Breast epithelium (tissue), 4 donors: ENCODE measurements around the gene LPIN3. TPM values are rescaled to one million over a fixed set of nuclear protein-coding genes. Genes with fewer than 3 reads are reported as not detected.

Experiments
- DNase-seq, 2 donors: peaks; one replicate each; pipeline ENCODE4 v3.0.0-alpha.2; 2019; ENCODE audit warnings: low spot score in 2 of 2
- H3K27ac ChIP-seq, 2 donors: fragments of 200-600 bp; sonication (generic) in 1 of 2; one replicate each; pipeline ENCODE4 v1.5.1; 2016 to 2019; ENCODE audit warnings: mild to moderate bottlenecking in 1 of 2
- H3K27me3 ChIP-seq, 2 donors: fragments of 200-600 bp; sonication (generic) in 1 of 2; one replicate each; pipeline versions ENCODE4 v1.5.1 to v1.6.0; 2017 to 2019; ENCODE audit warnings: control low read depth in 1 of 2, mild to moderate bottlenecking in 1 of 2
- H3K36me3 ChIP-seq: fragments of 200-600 bp; one replicate; pipeline ENCODE4 v1.5.1; 2019
- H3K4me1 ChIP-seq, 2 donors: fragments of 200-600 bp; sonication (generic); one replicate each; pipeline ENCODE4 v1.5.1; 2016 to 2019; ENCODE audit warnings: control low read depth in 1 of 2
- H3K4me3 ChIP-seq, 3 donors: fragments of 200-600 bp; sonication (generic); 1 replicate in 2 of 3; 2 replicates in 1 of 3; pipeline ENCODE4 v1.5.1; 2016 to 2019; ENCODE audit warnings: mild to moderate bottlenecking in 3 of 3, moderate library complexity in 2 of 3
- H3K9me3 ChIP-seq, 2 donors: fragments of 200-600 bp; sonication (generic) in 1 of 2; one replicate each; pipeline ENCODE4 v1.5.1; 2016 to 2019; ENCODE audit warnings: control low read depth in 1 of 2
- CTCF ChIP-seq, 3 donors: fragments of 450-650 bp; IDR thresholded peaks; one replicate each; pipeline ENCODE4 v1.5.1; 2016 to 2017; ENCODE audit warnings: antibody characterized with exemption in 3 of 3, mild to moderate bottlenecking in 3 of 3, moderate library complexity in 3 of 3
- POLR2A ChIP-seq: fragments of 450-650 bp; IDR thresholded peaks from one replicate; pipeline ENCODE4 v1.6.1; 2016; ENCODE audit warnings: antibody characterized with exemption, mild to moderate bottlenecking, moderate library complexity
- POLR2AphosphoS5 ChIP-seq, 3 donors: sonication (generic); formaldehyde crosslinking; IDR thresholded peaks; one replicate each; pipeline ENCODE4 v1.6.1; 2017; ENCODE audit warnings: antibody characterized with exemption in 3 of 3
- intact Hi-C: fragments of 100-400 bp; cut with DNase I; formaldehyde crosslinking; loops from one replicate; pipeline ENCODE4 v1.15.1; 2023; ENCODE audit warnings: low total_unique reads
- total RNA-seq, 3 donors: library from RNA; depleted of rRNA; stranded (reverse); fragments of >200 nt; gene quantifications; one replicate each; pipeline ENCODE4 v1.1.0, GENCODE V29; 2016

The LPIN3 gene
- total RNA-seq, 3 donors from 2014 or later = 20.8 to 43.2 (median 39.0) TPM

DNA sequence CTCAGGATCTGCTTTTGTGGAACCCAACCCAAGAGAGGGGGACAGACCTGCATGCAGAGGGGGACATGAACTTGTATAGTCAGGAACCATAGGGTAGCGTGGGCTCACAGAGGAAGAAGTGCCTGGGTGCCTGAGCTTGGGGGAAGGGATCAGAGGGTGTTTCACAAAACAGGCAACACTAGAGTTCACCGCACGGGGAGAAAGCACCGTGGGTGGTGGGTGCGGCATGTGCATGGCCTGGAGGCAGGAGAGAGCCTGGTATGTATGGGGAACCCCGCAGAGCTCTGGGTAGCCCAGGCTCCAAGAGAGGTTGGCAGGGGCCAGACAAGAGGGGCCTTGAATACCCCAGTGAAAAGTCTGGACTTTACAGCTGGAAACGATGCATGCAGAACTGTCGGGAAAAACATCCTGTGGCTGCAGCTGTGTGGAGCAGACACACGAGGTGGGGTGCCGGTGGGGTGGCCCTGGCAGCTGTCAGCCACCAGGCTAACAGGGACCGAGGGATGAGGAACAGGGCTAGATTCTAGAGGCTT lies 32.7 kb downstream of the LPIN3 start:
- Histone ChIP-seq H3K4me3 (no peak overlapping the region), H3K4me1 (no peaks in the 10 kb centered on the region), H3K27me3 (no peaks in the 10 kb centered on the region), H3K27ac (no peak overlapping the region), H3K36me3 (no peaks in the 10 kb centered on the region), H3K9me3 (peaks cover 4 to 7% of the 10 kb centered on the region in 2 donors)
- no peak for DNase-seq
- intact Hi-C loops = no loop called here
- TF ChIP-seq POLR2A = no peak
- TF ChIP-seq POLR2AphosphoS5 (IDR thresholded peaks at IDR 0.05) = no peak
- TF ChIP-seq CTCF (IDR thresholded peaks at IDR 0.05) = no peak

DNA sequence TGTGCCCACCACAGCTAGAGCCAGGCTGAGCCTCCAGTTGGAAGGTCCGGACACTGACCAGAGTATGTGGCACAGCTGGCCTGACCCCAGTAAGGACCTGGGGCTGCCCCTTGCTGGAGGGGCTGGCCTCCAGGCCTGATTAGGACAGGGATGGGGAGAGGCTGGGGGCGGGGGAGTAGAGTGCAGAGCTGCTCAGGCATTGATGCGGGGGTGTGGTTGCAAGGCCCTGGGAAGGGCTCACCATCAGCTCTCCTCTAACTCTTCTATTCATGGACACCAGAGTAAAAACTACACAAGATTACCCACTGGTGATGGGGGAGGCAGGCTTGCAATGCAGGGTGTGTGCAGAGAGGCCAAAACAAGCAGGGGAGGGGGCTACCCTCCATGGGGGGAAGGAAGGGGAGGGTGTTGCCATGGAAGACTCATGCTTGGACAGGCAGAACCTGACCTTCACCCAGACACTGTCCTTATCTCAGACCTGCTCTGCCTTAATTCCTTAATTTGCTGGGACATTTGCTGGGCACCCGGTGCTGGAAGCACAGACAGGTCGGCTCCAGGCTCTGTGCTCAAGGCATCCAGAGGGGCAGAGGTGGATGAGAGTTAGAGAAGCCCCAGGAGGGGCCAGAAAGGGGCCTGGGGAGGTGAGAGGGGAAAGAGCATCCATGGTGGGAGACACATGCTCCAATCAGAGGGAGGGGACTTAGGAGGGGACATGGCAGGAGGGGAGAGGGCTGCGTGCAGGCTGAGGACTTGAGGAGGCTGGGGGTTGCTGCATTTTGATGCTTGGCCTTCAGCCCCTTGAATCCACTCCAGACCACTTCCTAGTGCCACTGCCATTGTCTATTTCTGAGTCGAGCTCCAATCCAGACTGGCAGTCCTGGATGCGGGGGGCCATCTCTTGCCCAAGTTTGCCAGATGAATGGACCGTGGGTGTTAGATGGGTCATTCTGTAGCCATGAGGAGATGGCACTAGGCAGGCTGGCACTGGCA lies 33.6 kb downstream of the LPIN3 start:
- intact Hi-C loops = no loop called here
- DNase-seq = no peak

DNA sequence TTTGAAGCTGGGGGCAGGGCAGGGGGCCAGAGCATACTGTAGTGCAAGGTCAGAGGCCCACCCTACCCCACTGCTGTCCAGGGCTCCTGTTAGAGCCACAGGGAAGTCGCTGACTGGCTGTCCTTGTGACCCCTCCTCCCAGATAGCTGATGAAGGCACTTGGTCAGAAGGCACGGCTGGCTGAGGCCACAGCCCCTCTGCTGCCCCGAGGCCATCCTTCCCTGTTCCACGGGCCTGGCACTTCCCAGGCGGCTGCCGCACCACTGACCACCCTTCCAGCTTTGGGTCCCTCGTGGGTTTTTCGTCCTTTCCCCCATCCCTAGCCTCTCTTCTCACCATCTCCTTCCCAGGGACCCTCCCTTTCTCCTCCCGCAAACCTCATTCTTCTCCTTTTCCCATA lies 35.2 kb downstream of the LPIN3 start:
- Histone ChIP-seq H3K4me1 (no peaks in the 10 kb centered on the region), H3K9me3 (peaks cover 4 to 5% of the 10 kb centered on the region in 2 donors), H3K36me3 (no peaks in the 10 kb centered on the region), H3K27me3 (no peaks in the 10 kb centered on the region), H3K4me3 (no peak overlapping the region), H3K27ac (no peak overlapping the region)
- DNase-seq = no peak
- no peak for TF ChIP-seq POLR2AphosphoS5 (IDR thresholded peaks at IDR 0.05)
- TF ChIP-seq POLR2A = no peak
- no peak for TF ChIP-seq CTCF (IDR thresholded peaks at IDR 0.05)
- intact Hi-C loops = no loop called here

More for the DNA sequence above, 33.6 kb downstream of the LPIN3 start:
- H3K36me3 ChIP-seq = no peaks in the 10 kb centered on the region
- no peaks in the 10 kb centered on the region for H3K4me1 ChIP-seq
- no peaks in the 10 kb centered on the region for H3K27me3 ChIP-seq
- peaks cover 4 to 7% of the 10 kb centered on the region in 2 donors for H3K9me3 ChIP-seq
- no peak overlapping the region for H3K4me3 ChIP-seq
- H3K27ac ChIP-seq = no peak overlapping the region
- no peak for TF ChIP-seq POLR2AphosphoS5 (IDR thresholded peaks at IDR 0.05)
- TF ChIP-seq CTCF (IDR thresholded peaks at IDR 0.05) = no peak
- no peak for TF ChIP-seq POLR2A

DNA sequence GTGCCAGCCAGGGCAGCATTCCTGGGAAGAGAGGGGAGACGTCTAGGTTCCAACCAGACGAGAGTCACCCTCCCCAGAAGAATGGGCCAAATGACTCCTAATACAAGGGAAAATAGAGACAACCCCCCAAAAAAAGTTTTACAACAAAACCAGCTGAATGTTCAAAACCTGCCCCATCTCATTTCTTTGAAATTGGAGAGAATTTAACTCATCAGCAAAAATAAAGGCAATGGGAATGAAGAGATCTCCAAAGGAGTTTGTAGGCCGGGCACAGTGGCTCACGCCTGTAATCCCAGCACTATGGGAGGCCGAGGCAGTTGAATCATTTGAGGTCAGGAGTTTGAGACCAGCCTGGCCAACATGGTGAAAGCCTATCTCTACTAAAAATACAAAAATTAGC lies 35.7 kb downstream of the LPIN3 start:
- Histone ChIP-seq H3K4me3 (no peak overlapping the region), H3K27ac (no peak overlapping the region), H3K9me3 (peaks cover under 1 to 2% of the 10 kb centered on the region in 2 donors), H3K27me3 (no peaks in the 10 kb centered on the region), H3K4me1 (no peaks in the 10 kb centered on the region), H3K36me3 (no peaks in the 10 kb centered on the region)
- intact Hi-C loops = no loop called here
- no peak for DNase-seq
- TF ChIP-seq POLR2AphosphoS5 (IDR thresholded peaks at IDR 0.05) = no peak
- TF ChIP-seq CTCF (IDR thresholded peaks at IDR 0.05) = no peak
- no peak for TF ChIP-seq POLR2A

DNA sequence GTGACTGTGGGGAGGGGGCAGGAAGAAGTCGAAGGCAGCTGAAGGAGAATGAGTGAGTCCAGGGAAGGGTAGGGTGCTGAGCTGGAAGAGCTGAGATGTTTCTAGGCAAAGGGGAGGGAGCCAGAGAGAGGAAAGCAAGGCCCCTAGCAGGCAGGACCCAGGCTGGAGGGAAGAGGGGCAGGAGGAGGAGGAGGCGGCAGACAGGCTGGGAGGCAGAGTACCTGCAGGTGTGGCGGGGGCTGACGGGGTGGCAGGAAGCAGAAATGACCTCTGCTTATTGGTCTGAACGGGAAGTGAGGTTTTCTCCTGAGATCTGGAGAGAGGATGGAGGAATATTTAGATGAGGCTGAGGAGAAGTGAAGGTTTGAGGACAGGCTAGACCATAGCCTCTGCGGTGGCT lies 36.7 kb downstream of the LPIN3 start:
- Histone ChIP-seq H3K4me1 (no peaks in the 10 kb centered on the region), H3K27me3 (no peaks in the 10 kb centered on the region), H3K27ac (no peak overlapping the region), H3K9me3 (no peaks in the 10 kb centered on the region), H3K36me3 (no peaks in the 10 kb centered on the region), H3K4me3 (no peak overlapping the region)
- DNase-seq = no peak
- intact Hi-C loops = no loop called here
- TF ChIP-seq POLR2A (no peak), POLR2AphosphoS5 (IDR thresholded peaks at IDR 0.05) (no peak), CTCF (IDR thresholded peaks at IDR 0.05) (no peak)
